CD4-positive, alpha-beta T cell treated with Interleukin-12 subunit alpha and Interleukin-12 subunit beta, for 1 hour (primary cell): ENCODE data around the gene TMPRSS9.

ENCODE experiments used
- DNase-seq: peaks from one replicate; pipeline ENCODE4 v3.0.0-alpha.2; 2020

Gene TMPRSS9

GRCh38 chr19:2359992-2360685 is at the start of gene TMPRSS9:
TSS of gene TMPRSS9 (plus strand) at chr19:2360265. CDS start at chr19:2389786, 29,521 bp downstream.
- no peak for DNase-seq

- DNase-seq, result no peak
Measured at GRCh38 chr19:2311093-2311492, 49.0 kb upstream of the TMPRSS9 start.

- no peak for DNase-seq
Measured at GRCh38 chr19:2312820-2313501, 47.1 kb upstream of the TMPRSS9 start.

- DNase-seq, result no peak
Measured at GRCh38 chr19:2315121-2315817, 44.8 kb upstream of the TMPRSS9 start.

- peak; percentile 39 for DNase-seq
Measured at GRCh38 chr19:2315818-2316353, 44.2 kb upstream of the TMPRSS9 start.

GRCh38 chr19:2317300-2317699 is 42.8 kb upstream of the TMPRSS9 start:
- DNase-seq, result no peak

- DNase-seq, result no peak
Measured at GRCh38 chr19:2317756-2318155, 42.3 kb upstream of the TMPRSS9 start.

- no peak for DNase-seq
Measured at GRCh38 chr19:2318923-2319322, 41.1 kb upstream of the TMPRSS9 start.

GRCh38 chr19:2319551-2319950 is 40.5 kb upstream of the TMPRSS9 start:
- no peak for DNase-seq

- no peak for DNase-seq
Measured at GRCh38 chr19:2320049-2320448, 40.0 kb upstream of the TMPRSS9 start.

GRCh38 chr19:2320939-2321338 is 39.1 kb upstream of the TMPRSS9 start:
- no peak for DNase-seq

- DNase-seq, result no peak
Measured at GRCh38 chr19:2321565-2322283, 38.3 kb upstream of the TMPRSS9 start.

- no peak for DNase-seq
Measured at GRCh38 chr19:2323707-2324106, 36.4 kb upstream of the TMPRSS9 start.

- DNase-seq, result no peak
Measured at GRCh38 chr19:2324220-2324948, 35.7 kb upstream of the TMPRSS9 start.

GRCh38 chr19:2325281-2326046 is 34.6 kb upstream of the TMPRSS9 start:
- no peak for DNase-seq

- no peak for DNase-seq
Measured at GRCh38 chr19:2326699-2327360, 33.2 kb upstream of the TMPRSS9 start.

GRCh38 chr19:2327773-2328400 is 32.2 kb upstream of the TMPRSS9 start:
- peak; percentile 78 for DNase-seq

- peak; percentile 95 for DNase-seq
Measured at GRCh38 chr19:2328401-2329148, 31.5 kb upstream of the TMPRSS9 start, which contains the start of the genes LSM7 and SPPL2B. TSS of gene LSM7 (minus strand) at chr19:2328586. CDS start at chr19:2328566, 20 bp downstream. TSS of gene SPPL2B (plus strand) at chr19:2328684. CDS start at chr19:2328710, 26 bp downstream.

GRCh38 chr19:2329149-2329478 is 31.0 kb upstream of the TMPRSS9 start:
- DNase-seq, result no peak
